ENCODE measurements around the gene ITGA2B.

- TF ChIP-seq CTCF (optimal IDR thresholded peaks at IDR 0.05 in 1 of 3, IDR thresholded peaks at IDR 0.05 in 1 of 3, conservative IDR thresholded peaks at IDR 0.05 in 1 of 3; ENCODE audit: extremely low read depth in 1 of 3, insufficient read depth in 2 of 3, low read length in 3 of 3) (no peak), EZH2 (IDR thresholded peaks at IDR 0.05; ENCODE audit: low read length) (no peak)
Observed at GRCh38 chr17:44362949-44363612, 26.4 kb downstream of the ITGA2B start.
